Fibroblast of mammary gland (primary cell): ENCODE measurements around the gene CCRL2.
"Not testable (repeated sequence)": the region's sequence is repeated elsewhere in the genome, so short reads cannot be mapped to it uniquely, and the experiment has no call there.

ENCODE experiments used
- DNase-seq: peaks from one replicate; pipeline ENCODE4 v3.0.0-alpha.2; 2010; ENCODE audit warnings: low read depth
- H3K4me3 ChIP-seq: 2 replicates; pipeline ENCODE4 v1.5.1; 2011; ENCODE audit warnings: low read depth, mild to moderate bottlenecking, low read length, moderate library complexity; ENCODE audit not compliant: control insufficient read depth
- TF ChIP-seq, protein P1 (sequence below): conservative IDR thresholded peaks from 2 replicates; pipeline ENCODE4 v1.5.1; 2011; ENCODE audit warnings: low read depth, low read length, inconsistent platforms; ENCODE audit not compliant: control insufficient read depth, insufficient read depth

The CCRL2 gene

DNA sequence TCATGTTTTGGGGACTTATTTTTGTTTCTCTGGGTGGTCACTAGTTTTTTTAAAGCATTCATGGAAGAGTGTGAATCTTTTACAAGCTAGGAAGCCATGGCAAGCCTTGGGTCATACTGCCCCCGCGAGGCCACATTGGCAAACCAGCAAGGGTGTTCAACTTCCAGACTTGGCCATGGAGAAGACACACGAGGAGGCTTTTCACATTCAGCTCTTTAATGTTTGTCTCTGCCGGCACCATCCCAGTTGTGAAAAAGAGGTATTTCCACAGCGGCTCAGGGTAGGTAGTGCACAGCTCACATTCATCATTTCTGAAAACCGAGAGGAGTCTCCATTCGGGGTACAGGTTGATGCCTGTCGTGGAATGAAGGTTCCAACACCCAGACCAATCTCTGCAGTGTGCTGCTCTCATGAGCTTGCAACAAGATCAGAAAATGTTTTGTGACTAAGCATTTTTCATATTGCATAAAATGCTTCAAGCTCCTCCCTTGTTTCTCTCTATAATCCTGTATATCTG, 28.6 kb upstream of the CCRL2 start:
- TF ChIP-seq, protein P1, sequence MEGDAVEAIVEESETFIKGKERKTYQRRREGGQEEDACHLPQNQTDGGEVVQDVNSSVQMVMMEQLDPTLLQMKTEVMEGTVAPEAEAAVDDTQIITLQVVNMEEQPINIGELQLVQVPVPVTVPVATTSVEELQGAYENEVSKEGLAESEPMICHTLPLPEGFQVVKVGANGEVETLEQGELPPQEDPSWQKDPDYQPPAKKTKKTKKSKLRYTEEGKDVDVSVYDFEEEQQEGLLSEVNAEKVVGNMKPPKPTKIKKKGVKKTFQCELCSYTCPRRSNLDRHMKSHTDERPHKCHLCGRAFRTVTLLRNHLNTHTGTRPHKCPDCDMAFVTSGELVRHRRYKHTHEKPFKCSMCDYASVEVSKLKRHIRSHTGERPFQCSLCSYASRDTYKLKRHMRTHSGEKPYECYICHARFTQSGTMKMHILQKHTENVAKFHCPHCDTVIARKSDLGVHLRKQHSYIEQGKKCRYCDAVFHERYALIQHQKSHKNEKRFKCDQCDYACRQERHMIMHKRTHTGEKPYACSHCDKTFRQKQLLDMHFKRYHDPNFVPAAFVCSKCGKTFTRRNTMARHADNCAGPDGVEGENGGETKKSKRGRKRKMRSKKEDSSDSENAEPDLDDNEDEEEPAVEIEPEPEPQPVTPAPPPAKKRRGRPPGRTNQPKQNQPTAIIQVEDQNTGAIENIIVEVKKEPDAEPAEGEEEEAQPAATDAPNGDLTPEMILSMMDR: peak; percentile 72
- peak; percentile 57 for DNase-seq
- no peak overlapping the region for H3K4me3 ChIP-seq

DNA sequence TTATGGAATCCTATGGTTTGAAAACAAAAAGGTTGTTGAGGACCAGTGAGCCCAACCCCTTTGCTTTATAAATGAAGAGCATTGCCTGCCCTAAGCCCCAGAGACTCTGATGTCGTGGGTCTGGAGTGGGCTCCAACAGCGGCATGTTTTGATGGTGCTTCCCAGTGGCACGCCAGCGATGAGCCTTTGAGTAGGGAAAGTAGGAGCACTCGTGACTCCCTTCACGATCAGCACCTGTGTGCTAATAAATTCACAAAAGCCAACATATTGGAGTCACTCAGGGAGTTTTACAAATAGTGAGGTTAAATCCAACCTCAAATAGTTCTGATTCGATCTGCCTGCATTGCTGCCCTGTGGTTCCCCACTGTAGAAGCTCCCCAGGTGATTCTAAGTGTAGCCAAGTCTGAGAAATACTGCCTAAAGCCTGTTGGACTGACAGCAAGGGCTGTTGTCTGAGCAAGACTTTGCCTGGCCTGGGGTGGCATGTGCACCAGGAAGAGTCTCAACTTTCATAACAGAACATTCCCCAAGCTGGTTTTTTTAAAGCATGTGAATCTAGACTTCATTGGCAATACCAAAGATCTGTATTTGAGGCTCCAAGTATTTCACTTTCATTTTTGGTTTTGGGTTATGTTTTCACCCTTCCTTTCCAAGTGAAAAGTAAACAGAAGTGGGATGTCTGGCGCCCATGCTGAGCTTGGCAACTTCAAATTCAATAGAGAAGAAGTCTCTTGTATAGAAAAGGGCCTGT, 26.4 kb upstream of the CCRL2 start:
- TF ChIP-seq, protein P1: no peak
- no peak overlapping the region for H3K4me3 ChIP-seq
- DNase-seq: no peak

DNA sequence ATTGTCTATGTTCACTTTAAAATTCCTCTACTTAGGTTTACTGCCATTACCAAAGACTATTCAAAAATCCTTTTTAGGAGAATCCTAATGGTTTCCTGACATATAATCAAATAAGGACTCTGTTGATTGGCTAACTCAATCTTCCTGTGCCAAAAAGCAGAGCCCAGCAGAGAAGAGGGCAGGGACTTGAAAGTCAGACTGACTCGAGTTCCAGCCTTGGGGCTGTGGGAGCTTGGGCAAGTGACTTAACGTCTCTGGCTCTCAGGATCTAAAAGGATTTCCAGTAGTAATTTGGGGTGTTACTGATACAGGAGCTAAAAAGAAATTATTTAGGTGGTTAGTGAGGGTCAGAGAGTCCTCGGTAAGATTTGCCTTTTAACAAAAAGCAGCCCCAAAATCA, 25.4 kb upstream of the CCRL2 start:
- H3K4me3 ChIP-seq: no peak overlapping the region
- no peak for DNase-seq
- TF ChIP-seq, protein P1: no peak

DNA sequence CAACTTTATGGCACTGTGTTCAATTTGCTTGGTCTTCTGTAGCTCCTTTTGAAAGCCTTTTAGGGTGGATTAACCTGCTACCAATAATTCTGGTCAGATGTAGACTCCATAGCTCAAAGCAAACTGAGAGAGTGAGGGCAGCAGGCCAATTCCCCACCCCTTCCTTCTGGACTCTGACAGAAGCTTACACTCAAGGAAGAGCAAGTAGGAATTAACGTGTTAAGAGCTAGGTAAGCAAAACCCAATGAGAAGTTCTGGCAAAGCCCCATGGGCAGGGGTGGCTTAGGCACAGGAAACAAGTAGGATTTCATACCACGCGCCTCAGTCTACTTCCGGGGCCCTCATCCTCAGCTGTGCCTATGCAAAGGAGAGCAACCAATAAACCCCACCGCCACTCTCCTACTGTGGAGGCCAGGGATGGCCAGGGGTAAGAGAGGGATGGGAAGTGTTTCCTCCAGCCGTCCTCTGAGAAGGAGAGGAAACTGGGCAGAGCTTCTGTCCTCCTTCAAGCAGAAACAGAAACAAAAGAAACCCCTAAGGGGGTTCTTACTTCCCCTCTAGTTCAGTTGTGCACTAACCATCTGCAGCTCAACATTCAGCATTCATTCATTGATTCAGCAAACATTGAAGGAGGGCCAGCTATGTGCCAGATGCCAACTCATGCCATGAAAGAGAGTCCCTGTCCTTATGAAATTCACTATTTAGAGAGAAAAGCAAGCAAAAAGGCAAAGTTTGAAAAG, 23.7 kb upstream of the CCRL2 start:
- no peak overlapping the region for H3K4me3 ChIP-seq
- DNase-seq: no peak
- TF ChIP-seq, protein P1: no peak

DNA sequence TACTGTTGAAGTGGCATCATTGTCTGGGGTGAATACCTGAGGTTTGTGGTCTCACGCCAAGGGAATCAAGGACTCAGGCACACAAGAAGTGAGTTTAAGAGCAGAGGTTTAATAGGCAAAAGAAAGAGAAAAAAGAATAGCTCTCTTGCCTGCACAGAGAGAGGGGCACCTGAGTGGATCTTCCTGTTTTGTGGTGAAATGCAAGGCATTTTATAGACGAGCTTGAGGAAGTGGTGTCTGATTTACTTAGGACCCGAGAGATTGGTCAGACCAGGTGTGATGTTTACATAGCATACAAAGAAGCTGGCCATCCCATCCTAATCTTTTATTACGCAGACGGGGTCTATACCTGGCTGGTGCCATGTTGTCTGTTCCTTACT, 23.1 kb upstream of the CCRL2 start:
- no peak for DNase-seq
- TF ChIP-seq, protein P1: no peak
- no peak overlapping the region for H3K4me3 ChIP-seq

DNA sequence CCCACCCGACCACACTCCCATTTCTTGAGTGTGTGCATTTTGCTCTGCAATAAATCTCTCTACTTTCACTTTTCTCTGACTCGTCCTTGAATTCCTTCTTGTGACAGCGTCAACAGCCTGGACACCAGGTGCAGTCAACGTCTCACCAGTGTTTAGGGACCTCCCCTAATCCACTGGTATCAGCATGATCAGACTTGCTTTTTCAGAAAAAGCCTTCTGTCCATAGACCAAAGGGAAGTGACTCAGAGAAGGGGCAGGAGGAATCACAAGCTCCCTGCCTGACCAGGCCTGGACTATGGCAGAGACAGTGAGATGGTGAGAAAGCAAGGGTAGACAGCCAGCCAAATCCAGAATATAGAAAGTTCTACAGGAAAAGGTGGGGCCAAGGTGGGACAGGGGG, 20.9 kb upstream of the CCRL2 start:
- no peak overlapping the region for H3K4me3 ChIP-seq
- TF ChIP-seq, protein P1: no peak
- peak; percentile 12 for DNase-seq

DNA sequence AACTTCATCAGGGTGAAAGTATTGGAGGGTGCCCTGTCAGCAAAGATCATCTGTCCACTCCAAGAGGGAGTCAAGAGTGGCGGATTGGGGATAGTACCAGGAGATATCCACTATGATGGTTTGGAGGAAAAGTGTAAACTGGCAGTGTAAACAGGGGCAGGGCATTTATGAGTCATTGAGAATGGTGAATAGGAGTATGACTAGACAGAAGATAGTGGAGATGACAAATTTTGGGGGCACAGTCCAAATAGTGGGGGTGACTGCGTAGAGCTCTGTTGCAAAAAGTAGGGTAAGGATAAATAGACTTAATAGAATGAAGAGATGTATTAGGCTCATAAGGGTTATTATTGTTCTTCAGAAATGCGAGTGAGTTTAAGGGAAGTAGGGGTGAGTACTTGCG, 18.2 kb upstream of the CCRL2 start:
- not testable (repeated sequence) for H3K4me3 ChIP-seq, DNase-seq
